H1 (cell line): Measurements from ENCODE around the gene PTBP1. TPM values are rescaled to one million over a fixed set of nuclear protein-coding genes. Genes with fewer than 3 reads are reported as not detected.

Experiments used
- EP300 ChIP-seq, 2 experiments: IDR thresholded peaks; 1 replicate in 1 of 2; 2 replicates in 1 of 2; pipeline ENCODE4 v1.6.1; 2011 to 2012; ENCODE audit warnings: low read depth in 2 of 2, low read length in 2 of 2, mild to moderate bottlenecking in 2 of 2, borderline replicate concordance in 1 of 2, inconsistent platforms in 1 of 2, moderate library complexity in 1 of 2
- TAF7 ChIP-seq: optimal IDR thresholded peaks from 2 replicates; pipeline ENCODE3; 2011; ENCODE audit warnings: low read depth, mild to moderate bottlenecking, inconsistent platforms, low read length, moderate library complexity, borderline replicate concordance
- polyA plus RNA-seq, 7 experiments: library from polyadenylated mRNA; depleted of rRNA in 3 of 7; stranded (reverse) in 5 of 7; unstranded in 2 of 7; fragments of >200 nt in 5 of 7; fragments of 200-250 nt in 2 of 7; gene quantifications; 1 replicate in 5 of 7; 2 replicates in 1 of 7; 4 replicates in 1 of 7; pipeline versions ENCODE4 v1.2.1 to v1.2.3, GENCODE V29; 2011 to 2013; ENCODE audit warnings: missing spikeins in 2 of 7, mixed read lengths in 2 of 7
- total RNA-seq: library from RNA; stranded (reverse); fragmentation: NEBNext Ultra II Directional; extraction: Animal tissue kit (Norgen Biotek cat#: 25700); gene quantifications from 2 replicates; pipeline ENCODE4 v1.2.1, GENCODE V29; 2021
- TF ChIP-seq, protein P1 (sequence below): IDR thresholded peaks from 2 replicates; pipeline ENCODE4 v1.6.1; 2012; ENCODE audit warnings: inconsistent platforms

Gene PTBP1
- total and polyA plus RNA-seq, 2 of the 8 experiments (the other 6 are each of a cell fraction or from before 2014, with no cell fraction given) = 528 to 888 TPM

DNA sequence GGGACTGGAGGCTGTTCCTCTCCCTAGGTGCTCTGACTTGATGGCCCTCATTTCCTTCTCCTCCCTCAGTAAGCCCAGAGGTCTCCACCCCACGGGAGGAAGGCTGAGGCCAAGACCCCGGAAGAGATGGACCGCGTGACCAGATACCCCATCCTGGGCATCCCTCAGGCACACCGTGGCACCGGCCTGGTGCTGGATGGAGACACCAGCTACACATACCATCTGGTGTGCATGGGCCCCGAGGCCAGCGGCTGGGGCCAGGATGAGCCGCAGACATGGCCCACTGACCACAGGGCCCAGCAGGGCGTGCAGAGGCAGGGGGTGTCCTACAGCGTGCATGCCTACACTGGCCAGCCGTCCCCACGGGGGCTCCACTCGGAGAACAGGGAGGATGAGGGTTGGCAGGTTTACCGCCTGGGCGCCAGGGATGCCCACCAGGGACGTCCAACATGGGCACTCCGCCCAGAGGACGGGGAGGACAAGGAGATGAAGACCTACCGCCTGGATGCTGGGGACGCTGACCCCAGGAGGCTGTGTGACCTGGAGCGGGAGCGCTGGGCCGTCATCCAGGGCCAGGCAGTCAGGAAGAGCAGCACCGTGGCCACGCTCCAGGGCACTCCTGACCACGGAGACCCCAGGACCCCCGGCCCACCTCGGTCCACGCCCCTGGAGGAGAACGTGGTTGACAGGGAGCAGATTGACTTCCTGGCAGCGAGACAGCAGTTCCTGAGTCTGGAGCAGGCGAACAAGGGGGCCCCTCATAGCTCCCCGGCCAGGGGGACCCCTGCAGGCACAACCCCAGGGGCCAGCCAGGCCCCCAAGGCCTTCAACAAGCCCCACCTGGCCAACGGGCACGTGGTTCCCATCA is 40.2 kb upstream of the PTBP1 start (continued):
- TF ChIP-seq EP300 (IDR thresholded peaks at IDR 0.05; ENCODE audit: borderline replicate concordance in 1 of 2, low read depth in 2 of 2, low read length in 2 of 2) (no peak), TAF7 (no peak)
- TF ChIP-seq, protein P1, sequence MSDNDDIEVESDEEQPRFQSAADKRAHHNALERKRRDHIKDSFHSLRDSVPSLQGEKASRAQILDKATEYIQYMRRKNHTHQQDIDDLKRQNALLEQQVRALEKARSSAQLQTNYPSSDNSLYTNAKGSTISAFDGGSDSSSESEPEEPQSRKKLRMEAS = no peak
